WTC11 (cell line): ENCODE data around the gene CCDC74A. TPM values are rescaled to one million over a fixed set of nuclear protein-coding genes. Genes with fewer than 3 reads are reported as not detected.
"Not testable (repeated sequence)": the region's sequence is repeated elsewhere in the genome, so short reads cannot be mapped to it uniquely, and the experiment has no call there.

Experiments used
- ATAC-seq: fragments of 200-7000 bp; cut with Tn5 transposase; 2 replicates; pipeline ENCODE4 v1.10.0; 2021; ENCODE audit warnings: mild to moderate bottlenecking, moderate library complexity
- CTCF ChIA-PET: fragments of 300-600 bp; sonication (Branson Sonifier 250); formaldehyde crosslinking; loops from one replicate; lab custom pipeline; 2021; ENCODE audit warnings: antibody characterized with exemption; lab: Charles Lee
- POLR2A ChIA-PET: fragments of 350-600 bp; sonication (Branson Sonifier 250); formaldehyde crosslinking; loops from one replicate; lab custom pipeline; 2021; ENCODE audit warnings: antibody characterized with exemption; lab: Charles Lee
- DNase-seq: peaks from one replicate; pipeline ENCODE4 v3.0.0; 2021; ENCODE audit warnings: low spot score
- H3K27ac Mint-ChIP-seq: 2 replicates; pipeline ENCODE4 v1.8.0; 2021; ENCODE audit warnings: mixed read lengths
- H3K27me3 Mint-ChIP-seq: 2 replicates; pipeline ENCODE4 v1.8.0; 2021; ENCODE audit warnings: low read depth, mild to moderate bottlenecking, moderate library complexity, mixed read lengths
- H3K36me3 Mint-ChIP-seq: 2 replicates; pipeline ENCODE4 v1.8.0; 2021; ENCODE audit warnings: mixed read lengths
- H3K4me1 Mint-ChIP-seq: 2 replicates; pipeline ENCODE4 v1.8.0; 2022; ENCODE audit warnings: mixed read lengths
- H3K4me3 Mint-ChIP-seq: 2 replicates; pipeline ENCODE4 v1.8.0; 2021; ENCODE audit warnings: mild to moderate bottlenecking, moderate library complexity, mixed read lengths
- H3K9me3 Mint-ChIP-seq: 2 replicates; pipeline ENCODE4 v1.8.0; 2021; ENCODE audit warnings: mixed read lengths
- E2F4 ChIP-seq: sonication (generic); formaldehyde crosslinking; IDR thresholded peaks from 2 replicates; pipeline ENCODE4 v1.8.1; 2022; ENCODE audit warnings: low read depth, mild to moderate bottlenecking, moderate library complexity, missing genetic modification reagents, borderline replicate concordance
- USF1 ChIP-seq: sonication (generic); formaldehyde crosslinking; IDR thresholded peaks from 2 replicates; pipeline ENCODE4 v1.8.0; 2022; ENCODE audit warnings: mild to moderate bottlenecking, missing genetic modification reagents
- USF2 ChIP-seq: sonication (generic); formaldehyde crosslinking; IDR thresholded peaks from 2 replicates; pipeline ENCODE4 v1.8.1; 2023; ENCODE audit warnings: mild to moderate bottlenecking, missing genetic modification reagents, moderate library complexity
- total RNA-seq: library from RNA; stranded (reverse); gene quantifications from 3 replicates; pipeline ENCODE4 v1.2.3, GENCODE V29; 2021

The CCDC74A gene
- total RNA-seq, 1 experiment from 2014 or later = 16.7 TPM

GRCh38 chr2:131521961-131522781, 5.5 kb upstream of the CCDC74A start:
- H3K4me1 Mint-ChIP-seq = peaks cover 4% of the 10 kb centered on the region; the same call in 1 of the 2 replicates
- no peaks in the 10 kb centered on the region for H3K27me3 Mint-ChIP-seq
- H3K9me3 Mint-ChIP-seq = no peaks in the 10 kb centered on the region
- peaks cover 9% of the 10 kb centered on the region for H3K36me3 Mint-ChIP-seq
- CTCF ChIA-PET = interaction anchor here (1.2 to 2.3 kb wide), 2 partner anchors 29 to 150 kb away, joined by 5 to 7 read pairs; no protein-coding TSS in a partner anchor
- no peak for DNase-seq
- no peak overlapping the region for H3K4me3 Mint-ChIP-seq
- H3K27ac Mint-ChIP-seq = peak overlapping the region; percentile 42
- peak; percentile 53 for TF ChIP-seq USF2
- TF ChIP-seq USF1 = 0 out of 2 replicates have a peak, but pooled peaks have one; percentile 51
- TF ChIP-seq E2F4 (CRISPR knock-in tag) = no peak
- POLR2A ChIA-PET = no interaction called here
- ATAC-seq = peak; percentile 63

- H3K9me3 Mint-ChIP-seq, H3K27ac Mint-ChIP-seq, ATAC-seq, POLR2A ChIA-PET, H3K36me3 Mint-ChIP-seq, DNase-seq, H3K4me3 Mint-ChIP-seq, H3K4me1 Mint-ChIP-seq: not testable (repeated sequence)
- H3K27me3 Mint-ChIP-seq = peaks cover 10% of the 10 kb centered on the region
- CTCF ChIA-PET = interaction anchor here (0.7 kb wide), 1 partner anchor 13 kb away, joined by 3 read pairs; no protein-coding TSS in a partner anchor
These were observed 2.4 kb upstream of the CCDC74A start for GRCh38 chr2:131525256-131525655.

GRCh38 chr2:131528981-131529863, 1.5 kb downstream of the CCDC74A start:
- CTCF ChIA-PET = interaction anchor here (2.6 kb wide), 1 partner anchor 144 kb away, joined by 9 read pairs; no protein-coding TSS in a partner anchor
- H3K27ac Mint-ChIP-seq, DNase-seq, POLR2A ChIA-PET, H3K4me1 Mint-ChIP-seq, H3K36me3 Mint-ChIP-seq, H3K9me3 Mint-ChIP-seq: not testable (repeated sequence)
- H3K27me3 Mint-ChIP-seq = peaks cover 10% of the 10 kb centered on the region
- H3K4me3 Mint-ChIP-seq = peak overlapping the region; percentile 63
- peak; percentile 22 for ATAC-seq

- H3K4me1 Mint-ChIP-seq, DNase-seq, H3K27ac Mint-ChIP-seq, H3K9me3 Mint-ChIP-seq, POLR2A ChIA-PET, ATAC-seq, H3K36me3 Mint-ChIP-seq: not testable (repeated sequence)
- Mint-ChIP-seq H3K27me3 (peaks cover 10% of the 10 kb centered on the region), H3K4me3 (peak overlapping the region; percentile 63; the same call in 1 of the 2 replicates)
- CTCF ChIA-PET = interaction anchor here (2.6 kb wide), 1 partner anchor 143 kb away, joined by 9 read pairs; no protein-coding TSS in a partner anchor
These were observed 2.3 kb downstream of the CCDC74A start for GRCh38 chr2:131529864-131530445.

GRCh38 chr2:131530626-131531344, 3.1 kb downstream of the CCDC74A start:
- peak; percentile 45 for DNase-seq
- ATAC-seq, H3K9me3 Mint-ChIP-seq, H3K4me3 Mint-ChIP-seq, H3K4me1 Mint-ChIP-seq, H3K27ac Mint-ChIP-seq, POLR2A ChIA-PET, H3K36me3 Mint-ChIP-seq: not testable (repeated sequence)
- CTCF ChIA-PET = interaction anchor here (0.6 kb wide), 3 partner anchors 14 to 376 kb away, joined by 3 to 4 read pairs (median 4); no protein-coding TSS in a partner anchor
- H3K27me3 Mint-ChIP-seq = peaks cover 10% of the 10 kb centered on the region

- POLR2A ChIA-PET, H3K4me1 Mint-ChIP-seq, H3K4me3 Mint-ChIP-seq, CTCF ChIA-PET, ATAC-seq, H3K9me3 Mint-ChIP-seq, H3K36me3 Mint-ChIP-seq, DNase-seq, H3K27ac Mint-ChIP-seq: not testable (repeated sequence)
- peaks cover 10% of the 10 kb centered on the region for H3K27me3 Mint-ChIP-seq
These were observed 4.0 kb downstream of the CCDC74A start for GRCh38 chr2:131531547-131532185.

- ATAC-seq, H3K36me3 Mint-ChIP-seq, H3K27ac Mint-ChIP-seq, CTCF ChIA-PET, H3K4me3 Mint-ChIP-seq, DNase-seq, POLR2A ChIA-PET, H3K4me1 Mint-ChIP-seq, H3K9me3 Mint-ChIP-seq: not testable (repeated sequence)
- H3K27me3 Mint-ChIP-seq = peaks cover 10% of the 10 kb centered on the region
These were observed 5.3 kb downstream of the CCDC74A start for GRCh38 chr2:131532723-131533608.
